GM18526 (cell line): ENCODE measurements around the gene TSC2.

Experiments
- POLR2A ChIP-seq: IDR thresholded peaks from 3 replicates; pipeline ENCODE4 v1.6.1; 2011; ENCODE audit not compliant: insufficient read length; ENCODE audit errors: extremely low read depth

Gene TSC2

GRCh38 chr16:2064368-2064945, 16.7 kb downstream of the TSC2 start:
- no peak for TF ChIP-seq POLR2A

GRCh38 chr16:2066139-2066538, 18.4 kb downstream of the TSC2 start:
- no peak for TF ChIP-seq POLR2A

GRCh38 chr16:2070576-2071453, 23.0 kb downstream of the TSC2 start:
- no peak for TF ChIP-seq POLR2A

GRCh38 chr16:2071454-2072202, 23.8 kb downstream of the TSC2 start:
- no peak for TF ChIP-seq POLR2A

- TF ChIP-seq POLR2A, result no peak
Observed at GRCh38 chr16:2072926-2073325, 25.1 kb downstream of the TSC2 start.

- no peak for TF ChIP-seq POLR2A
Observed at GRCh38 chr16:2074071-2074470, 26.3 kb downstream of the TSC2 start.

GRCh38 chr16:2075631-2076030, 27.8 kb downstream of the TSC2 start:
- no peak for TF ChIP-seq POLR2A

GRCh38 chr16:2076072-2076865, 28.5 kb downstream of the TSC2 start:
- TF ChIP-seq POLR2A, result no peak

- TF ChIP-seq POLR2A, result no peak
Observed at GRCh38 chr16:2077016-2077415, 29.2 kb downstream of the TSC2 start.

GRCh38 chr16:2077696-2078095, 29.9 kb downstream of the TSC2 start:
- TF ChIP-seq POLR2A, result no peak

- no peak for TF ChIP-seq POLR2A
Observed at GRCh38 chr16:2078096-2078495, 30.3 kb downstream of the TSC2 start.

GRCh38 chr16:2078691-2079090, 30.9 kb downstream of the TSC2 start:
- no peak for TF ChIP-seq POLR2A

GRCh38 chr16:2079311-2079800, 31.6 kb downstream of the TSC2 start:
- no peak for TF ChIP-seq POLR2A

- TF ChIP-seq POLR2A, result no peak
Observed at GRCh38 chr16:2079991-2080390, 32.2 kb downstream of the TSC2 start.
